ENCODE data around the gene CLNK. TPM values are rescaled to one million over a fixed set of nuclear protein-coding genes. Genes with fewer than 3 reads are reported as not detected.

CLNK gene
- total RNA-seq, 1 donor, result 0.27 TPM

Other genes with a start within 250 kb of the CLNK start
- gene ZNF518B, start 227.3 kb downstream of the CLNK start, total RNA-seq, result 21.8 TPM

Measured in hematopoietic multipotent progenitor cell (in vitro differentiated cells).